Measurements from ENCODE around the gene ST3GAL5. TPM values are rescaled to one million over a fixed set of nuclear protein-coding genes. Genes with fewer than 3 reads are reported as not detected.

The ST3GAL5 gene
- total and polyA plus RNA-seq, 2 experiments from 2014 or later, result 3.2 to 7.9 TPM

- TF ChIP-seq ZNF462 (CRISPR knock-in tag; IDR thresholded peaks at IDR 0.05), result no peak
- no peak for TF ChIP-seq EZH2 (IDR thresholded peaks at IDR 0.05; ENCODE audit: low read depth, unreplicated experiment)
- no peak for TF ChIP-seq JUNB (IDR thresholded peaks at IDR 0.05; ENCODE audit: unreplicated experiment)
- TF ChIP-seq NANOG (IDR thresholded peaks at IDR 0.05; ENCODE audit: borderline replicate concordance), result no peak
Measured at GRCh38 chr2:85810371-85811179, 78.2 kb downstream of the ST3GAL5 start (continued).

GRCh38 chr2:85807756-85808155, 81.0 kb downstream of the ST3GAL5 start:
- peaks cover 2% of the 10 kb centered on the region for H3K27me3 Mint-ChIP-seq (ENCODE audit: insufficient read depth, low read depth, poor library complexity)
- TF ChIP-seq NANOG (IDR thresholded peaks at IDR 0.05; ENCODE audit: borderline replicate concordance) (no peak), REST (IDR thresholded peaks at IDR 0.05; ENCODE audit: unreplicated experiment) (no peak), CREB1 (CRISPR knock-in tag; IDR thresholded peaks at IDR 0.05; ENCODE audit: low read depth) (no peak), EZH2phosphoT487 (IDR thresholded peaks at IDR 0.05; ENCODE audit: unreplicated experiment) (no peak)

More at GRCh38 chr2:85807756-85808155, 81.0 kb downstream of the ST3GAL5 start:
- Mint-ChIP-seq H3K4me1 (no peaks in the 10 kb centered on the region), H3K36me3 (ENCODE audit: low read depth) (no peaks in the 10 kb centered on the region), H3K4me3 (no peak overlapping the region), H3K9me3 (no peaks in the 10 kb centered on the region), H3K27ac (no peak overlapping the region)
- no peaks in the 10 kb centered on the region for H3K79me2 ChIP-seq (replicated peaks; ENCODE audit: insufficient read depth)
- H2AFZ ChIP-seq, result no peak overlapping the region
- H4K20me1 ChIP-seq (replicated peaks; ENCODE audit: insufficient read depth), result no peaks in the 10 kb centered on the region
- no peak for ATAC-seq
- no peaks in the 10 kb centered on the region for H3F3A ChIP-seq (replicated peaks; ENCODE audit: low read depth)
- no peaks in the 10 kb centered on the region for H3K9me2 ChIP-seq (ENCODE audit: insufficient read depth)
- DNase-seq (ENCODE audit: low spot score), result no peak
- peaks cover 3% of the 10 kb centered on the region; the same call in 1 of the 2 replicates for H3K4me1 ChIP-seq (ENCODE audit: insufficient read depth)
- H3K36me3 ChIP-seq (ENCODE audit: insufficient read depth), result no peaks in the 10 kb centered on the region
- no peak overlapping the region for H3K4me2 ChIP-seq
- no peak overlapping the region for H3K27ac ChIP-seq (ENCODE audit: low read depth)
- no peaks in the 10 kb centered on the region for H3K27me3 ChIP-seq (ENCODE audit: insufficient read depth)
- H3K4me3 ChIP-seq, result no peak overlapping the region

Measured in GM23338 (cell line).